H9 (cell line): ENCODE results near the gene FRY. TPM values are rescaled to one million over a fixed set of nuclear protein-coding genes. Genes with fewer than 3 reads are reported as not detected.

Experiments used
- DNase-seq: peaks from one replicate; pipeline ENCODE4 v3.0.0-alpha.2; 2017
- H2AFZ ChIP-seq: one replicate; pipeline ENCODE4 v1.6.1; 2013; ENCODE audit warnings: mild to moderate bottlenecking, low read length, control low read depth, moderate library complexity
- H2AK5ac ChIP-seq: 2 replicates; pipeline ENCODE4 v1.6.1; 2013; ENCODE audit warnings: low read length, control low read depth, mixed read lengths; ENCODE audit not compliant: insufficient read length
- H2BK120ac ChIP-seq: one replicate; pipeline ENCODE4 v1.6.1; 2013; ENCODE audit warnings: low read depth, mild to moderate bottlenecking, low read length, control low read depth, inconsistent platforms; ENCODE audit not compliant: poor library complexity, severe bottlenecking
- H2BK12ac ChIP-seq: 2 replicates; pipeline ENCODE4 v1.6.1; 2013; ENCODE audit warnings: low read length, control low read depth, mixed read lengths, low read depth; ENCODE audit not compliant: insufficient read length
- H2BK15ac ChIP-seq: 2 replicates; pipeline ENCODE4 v1.6.1; 2013; ENCODE audit warnings: low read depth, low read length, control low read depth
- H2BK20ac ChIP-seq: one replicate; pipeline ENCODE4 v1.6.1; 2013; ENCODE audit warnings: low read depth, mild to moderate bottlenecking, low read length, control low read depth, inconsistent platforms; ENCODE audit not compliant: poor library complexity, severe bottlenecking
- H2BK5ac ChIP-seq: 2 replicates; pipeline ENCODE4 v1.6.1; 2013; ENCODE audit warnings: low read length, control low read depth, mixed read lengths; ENCODE audit not compliant: insufficient read length
- H3K14ac ChIP-seq: 2 replicates; pipeline ENCODE4 v1.6.1; 2013; ENCODE audit warnings: low read length, control low read depth; ENCODE audit not compliant: insufficient read depth
- H3K18ac ChIP-seq: 2 replicates; pipeline ENCODE4 v1.6.1; 2013; ENCODE audit warnings: low read depth, mild to moderate bottlenecking, mixed read lengths, low read length, control low read depth; ENCODE audit not compliant: insufficient read length
- H3K23ac ChIP-seq: 2 replicates; pipeline ENCODE4 v1.6.1; 2013; ENCODE audit warnings: low read length, control low read depth, mixed read lengths, low read depth; ENCODE audit not compliant: insufficient read length
- H3K23me2 ChIP-seq: 2 replicates; pipeline ENCODE4 v1.6.1; 2013; ENCODE audit warnings: low read depth, mild to moderate bottlenecking, mixed read lengths, low read length, control low read depth; ENCODE audit not compliant: insufficient read length, poor library complexity, severe bottlenecking
- H3K27ac ChIP-seq: 2 replicates; pipeline ENCODE4 v1.5.1; 2013; ENCODE audit warnings: low read length, control low read depth, mixed read lengths, low read depth; ENCODE audit not compliant: insufficient read length
- H3K27me3 ChIP-seq: 2 replicates; pipeline ENCODE4 v1.6.1; 2013; ENCODE audit warnings: low read length, control low read depth, inconsistent platforms; ENCODE audit not compliant: insufficient read depth
- H3K4ac ChIP-seq: 2 replicates; pipeline ENCODE4 v1.6.1; 2013; ENCODE audit warnings: low read depth, mild to moderate bottlenecking, control low read depth, inconsistent platforms, low read length, moderate library complexity
- H3K4me1 ChIP-seq: 2 replicates; pipeline ENCODE4 v1.6.1; 2013; ENCODE audit warnings: low read length, control low read depth, inconsistent platforms; ENCODE audit not compliant: insufficient read depth
- H3K4me2 ChIP-seq: 2 replicates; pipeline ENCODE4 v1.6.1; 2013; ENCODE audit warnings: low read length, control low read depth, mixed read lengths; ENCODE audit not compliant: insufficient read length, insufficient read depth
- H3K56ac ChIP-seq: 2 replicates; pipeline ENCODE4 v1.6.1; 2013; ENCODE audit warnings: low read depth, mild to moderate bottlenecking, mixed read lengths, low read length, control low read depth; ENCODE audit not compliant: insufficient read length
- H3K79me1 ChIP-seq: 2 replicates; pipeline ENCODE4 v1.6.1; 2013; ENCODE audit warnings: low read depth, mild to moderate bottlenecking, moderate library complexity, low read length, control low read depth, inconsistent platforms; ENCODE audit not compliant: insufficient read depth, poor library complexity, severe bottlenecking
- H3K79me2 ChIP-seq: 2 replicates; pipeline ENCODE4 v1.6.1; 2013; ENCODE audit warnings: low read length, control low read depth, inconsistent platforms; ENCODE audit not compliant: insufficient read depth
- H3K9ac ChIP-seq: 2 replicates; pipeline ENCODE4 v1.6.1; 2013; ENCODE audit warnings: low read length, control low read depth, mixed read lengths; ENCODE audit not compliant: insufficient read length; ENCODE audit errors: extremely low read depth
- H3K9me3 ChIP-seq: one replicate; pipeline ENCODE4 v1.6.1; 2013; ENCODE audit warnings: low read depth, low read length, inconsistent platforms; ENCODE audit not compliant: control insufficient read depth
- H3T11ph ChIP-seq: one replicate; pipeline ENCODE4 v1.6.1; 2013; ENCODE audit warnings: mild to moderate bottlenecking, low read length, control low read depth, inconsistent platforms
- H4K20me1 ChIP-seq: one replicate; pipeline ENCODE4 v1.6.1; 2013; ENCODE audit not compliant: control insufficient read depth, insufficient read length, insufficient read depth
- H4K5ac ChIP-seq: 2 replicates; pipeline ENCODE4 v1.6.1; 2013; ENCODE audit warnings: low read depth, mild to moderate bottlenecking, mixed read lengths, low read length, control low read depth; ENCODE audit not compliant: insufficient read length
- H4K8ac ChIP-seq: replicated peaks from 2 replicates; pipeline ENCODE4 v1.6.1; 2013; ENCODE audit warnings: low read length, control low read depth, mixed read lengths, low read depth; ENCODE audit not compliant: insufficient read length
- H4K91ac ChIP-seq: 2 replicates; pipeline ENCODE4 v1.6.1; 2013; ENCODE audit warnings: low read depth, mild to moderate bottlenecking, moderate library complexity, mixed read lengths, low read length, control low read depth; ENCODE audit not compliant: insufficient read length
- H3K27ac Mint-ChIP-seq, 3 experiments: 2 replicates in 2 of 3; 3 replicates in 1 of 3; pipeline ENCODE4 v1.8.0; 2020 to 2021; ENCODE audit warnings: mixed read lengths in 3 of 3, mild to moderate bottlenecking in 1 of 3, moderate library complexity in 1 of 3
- H3K27me3 Mint-ChIP-seq: 2 replicates; pipeline ENCODE4 v1.8.0; 2021; ENCODE audit warnings: low read depth, mild to moderate bottlenecking, moderate library complexity, mixed read lengths
- H3K36me3 Mint-ChIP-seq, 3 experiments: 2 replicates in 2 of 3; 3 replicates in 1 of 3; pipeline ENCODE4 v1.8.0; 2020 to 2021; ENCODE audit warnings: low read depth in 3 of 3, mixed read lengths in 3 of 3; ENCODE audit not compliant: insufficient read depth in 1 of 3
- H3K4me1 Mint-ChIP-seq, 2 experiments: 2 replicates each; pipeline ENCODE4 v1.8.0; 2020; ENCODE audit warnings: mixed read lengths in 2 of 2
- H3K4me3 Mint-ChIP-seq, 2 experiments: 2 replicates in 1 of 2; 3 replicates in 1 of 2; pipeline ENCODE4 v1.8.0; 2020 to 2021; ENCODE audit warnings: mild to moderate bottlenecking in 2 of 2, mixed read lengths in 2 of 2, moderate library complexity in 1 of 2
- H3K9me3 Mint-ChIP-seq, 2 experiments: 2 replicates in 1 of 2; 3 replicates in 1 of 2; pipeline ENCODE4 v1.8.0; 2020; ENCODE audit warnings: mild to moderate bottlenecking in 2 of 2, mixed read lengths in 2 of 2, moderate library complexity in 1 of 2
- CTCF ChIP-seq: fragments of 200-600 bp; sonication (generic); conservative IDR thresholded peaks from 3 replicates; pipeline ENCODE4 v1.8.0; 2021; ENCODE audit warnings: antibody characterized with exemption, mild to moderate bottlenecking
- WGBS: extraction: QIAGEN DNeasy Blood & Tissue Kit; methylation state at CpG from one replicate; pipeline ENCODE4 v1.1.7; 2013; ENCODE audit warnings: missing lambda C conversion rate, low lambda C conversion rate, mixed read lengths; ENCODE audit not compliant: insufficient read length; ENCODE audit errors: extremely low coverage; 5-methylcytosine and 5-hydroxymethylcytosine counted together
- total RNA-seq: library from RNA; stranded (reverse); gene quantifications from 2 replicates; pipeline ENCODE4 v1.2.1, GENCODE V29; 2021

Gene FRY
- total RNA-seq, 1 experiment from 2014 or later: 5.2 TPM

GRCh38 chr13:32178763-32179162 is 147.2 kb downstream of the FRY start:
- no peaks in the 10 kb centered on the region for H3K9me3 Mint-ChIP-seq
- no peak overlapping the region for H2AFZ ChIP-seq
- H3K79me2 ChIP-seq: no peaks in the 10 kb centered on the region
- H3K4me2 ChIP-seq: no peak overlapping the region
- no peak overlapping the region for H3K9ac ChIP-seq
- no peaks in the 10 kb centered on the region; a peak in 1 of 7 replicates for H3K36me3 Mint-ChIP-seq
- H3K23ac ChIP-seq: no peak overlapping the region
- H3K4me3 Mint-ChIP-seq: no peak overlapping the region
- no peak overlapping the region for H2BK12ac ChIP-seq
- H3K27ac Mint-ChIP-seq: no peak overlapping the region
- no peak overlapping the region for H3K18ac ChIP-seq
- no peaks in the 10 kb centered on the region for H3K4me1 ChIP-seq
- H3K79me1 ChIP-seq: no peaks in the 10 kb centered on the region
- H3K4ac ChIP-seq: no peak overlapping the region
- H3K27ac ChIP-seq: no peak overlapping the region
- DNase-seq: no peak
- H3K56ac ChIP-seq: no peak overlapping the region
- H2BK20ac ChIP-seq: no peak overlapping the region
- WGBS: no CpG with 5 or more reads among the region's 5 CpGs
- H2BK5ac ChIP-seq: no peak overlapping the region
- H4K5ac ChIP-seq: no peak overlapping the region
- H4K91ac ChIP-seq: no peak overlapping the region
- H2AK5ac ChIP-seq: no peak overlapping the region
- no peak overlapping the region for H4K8ac ChIP-seq
- TF ChIP-seq CTCF: no peak
- H3T11ph ChIP-seq: no peak overlapping the region
- no peak overlapping the region for H2BK120ac ChIP-seq
- H3K4me1 Mint-ChIP-seq: no peaks in the 10 kb centered on the region
- no peaks in the 10 kb centered on the region for H3K27me3 Mint-ChIP-seq
- no peaks in the 10 kb centered on the region for H4K20me1 ChIP-seq
- H3K23me2 ChIP-seq: no peaks in the 10 kb centered on the region
- H3K14ac ChIP-seq: no peak overlapping the region
- H2BK15ac ChIP-seq: no peak overlapping the region
- H3K27me3 ChIP-seq: no peaks in the 10 kb centered on the region
- no peaks in the 10 kb centered on the region for H3K9me3 ChIP-seq
